Activated gamma-delta T cell (primary cell): ENCODE data around the gene NOS3.
A peak's percentile ranks its signal among the peaks of the same experiment; 100 is the strongest.
"Not testable (repeated sequence)": the region's sequence is repeated elsewhere in the genome, so short reads cannot be mapped to it uniquely, and the experiment has no call there.

Experiments used
- DNase-seq: peaks from one replicate; lab custom pipeline; 2025; lab: John Stamatoyannopoulos, UW

The NOS3 gene

GRCh38 chr7:151000897-151001495 lies 10.2 kb downstream of the NOS3 start:
- DNase-seq, result no peak

GRCh38 chr7:151001546-151001945 lies 10.7 kb downstream of the NOS3 start:
- DNase-seq, result no peak

GRCh38 chr7:151003572-151003971 lies 12.8 kb downstream of the NOS3 start:
- no peak for DNase-seq

GRCh38 chr7:151005566-151005965 lies 14.7 kb downstream of the NOS3 start:
- no peak for DNase-seq

GRCh38 chr7:151006590-151007300 lies 15.9 kb downstream of the NOS3 start:
- DNase-seq, result no peak

- no peak for DNase-seq
Measured at GRCh38 chr7:151007469-151007898, 16.7 kb downstream of the NOS3 start.

GRCh38 chr7:151008143-151008510 lies 17.3 kb downstream of the NOS3 start:
- no peak for DNase-seq

GRCh38 chr7:151008511-151009323 lies 17.9 kb downstream of the NOS3 start:
- DNase-seq, result peak; percentile 63

- no peak for DNase-seq
Measured at GRCh38 chr7:151009327-151010036, 18.7 kb downstream of the NOS3 start.

GRCh38 chr7:151010037-151010306 lies 19.2 kb downstream of the NOS3 start:
- DNase-seq, result no peak

GRCh38 chr7:151010307-151011096 lies 19.7 kb downstream of the NOS3 start:
- DNase-seq, result no peak

- no peak for DNase-seq
Measured at GRCh38 chr7:151011097-151011409, 20.2 kb downstream of the NOS3 start.

GRCh38 chr7:151011616-151012015 lies 20.8 kb downstream of the NOS3 start:
- not testable (repeated sequence) for DNase-seq

GRCh38 chr7:151012031-151012692 lies 21.3 kb downstream of the NOS3 start:
- no peak for DNase-seq

- DNase-seq, result no peak
Measured at GRCh38 chr7:151012911-151013347, 22.1 kb downstream of the NOS3 start.

GRCh38 chr7:151013356-151013732 lies 22.5 kb downstream of the NOS3 start:
- DNase-seq, result no peak

GRCh38 chr7:151013733-151014497 lies 23.1 kb downstream of the NOS3 start:
- peak; percentile 89 for DNase-seq

- no peak for DNase-seq
Measured at GRCh38 chr7:151014950-151015349, 24.1 kb downstream of the NOS3 start.

GRCh38 chr7:151015967-151016366 lies 25.1 kb downstream of the NOS3 start:
- DNase-seq, result no peak

- DNase-seq, result no peak
Measured at GRCh38 chr7:151016505-151016904, 25.7 kb downstream of the NOS3 start.

- DNase-seq, result no peak
Measured at GRCh38 chr7:151016942-151017341, 26.1 kb downstream of the NOS3 start.
